Activated CD4-positive, alpha-beta T cell treated with anti-CD3 and anti-CD28 coated beads for 48 hours (primary cell): ENCODE measurements around the gene ZNF333.
"Not testable (repeated sequence)": the region's sequence is repeated elsewhere in the genome, so short reads cannot be mapped to it uniquely, and the experiment has no call there.

ENCODE experiments used
- DNase-seq: peaks from one replicate; pipeline ENCODE4 v3.0.0-alpha.2; 2020

The ZNF333 gene

GRCh38 chr19:14770944-14771839, 81.3 kb downstream of the ZNF333 start:
- DNase-seq = no peak

- DNase-seq = no peak
Observed at GRCh38 chr19:14772467-14772866, 82.6 kb downstream of the ZNF333 start.

GRCh38 chr19:14772995-14773394, 83.1 kb downstream of the ZNF333 start:
- no peak for DNase-seq

GRCh38 chr19:14773722-14774121, 83.9 kb downstream of the ZNF333 start:
- not testable (repeated sequence) for DNase-seq

GRCh38 chr19:14774373-14774772, 84.5 kb downstream of the ZNF333 start:
- DNase-seq = no peak

- DNase-seq = not testable (repeated sequence)
Observed at GRCh38 chr19:14775326-14775725, 85.5 kb downstream of the ZNF333 start.

- DNase-seq = no peak
Observed at GRCh38 chr19:14775869-14776586, 86.2 kb downstream of the ZNF333 start.

- DNase-seq = not testable (repeated sequence)
Observed at GRCh38 chr19:14777645-14778044, 87.8 kb downstream of the ZNF333 start.

- DNase-seq = not testable (repeated sequence)
Observed at GRCh38 chr19:14778110-14778845, 88.4 kb downstream of the ZNF333 start, which contains the start of gene ADGRE2. Gene ADGRE2 (minus strand): TSS chr19:14778560. CDS start chr19:14776756, 1,804 bp downstream.

GRCh38 chr19:14779151-14779550, 89.3 kb downstream of the ZNF333 start:
- no peak for DNase-seq

GRCh38 chr19:14780622-14781225, 90.9 kb downstream of the ZNF333 start:
- DNase-seq = not testable (repeated sequence)

GRCh38 chr19:14781713-14782536, 92.1 kb downstream of the ZNF333 start:
- not testable (repeated sequence) for DNase-seq

GRCh38 chr19:14782626-14783409, 93.0 kb downstream of the ZNF333 start:
- no peak for DNase-seq
